ENCODE data around the gene MSI2. TPM values are rescaled to one million over a fixed set of nuclear protein-coding genes. Genes with fewer than 3 reads are reported as not detected.

MSI2 gene
- total RNA-seq, 1 experiment from 2014 or later = 174 TPM

DNA sequence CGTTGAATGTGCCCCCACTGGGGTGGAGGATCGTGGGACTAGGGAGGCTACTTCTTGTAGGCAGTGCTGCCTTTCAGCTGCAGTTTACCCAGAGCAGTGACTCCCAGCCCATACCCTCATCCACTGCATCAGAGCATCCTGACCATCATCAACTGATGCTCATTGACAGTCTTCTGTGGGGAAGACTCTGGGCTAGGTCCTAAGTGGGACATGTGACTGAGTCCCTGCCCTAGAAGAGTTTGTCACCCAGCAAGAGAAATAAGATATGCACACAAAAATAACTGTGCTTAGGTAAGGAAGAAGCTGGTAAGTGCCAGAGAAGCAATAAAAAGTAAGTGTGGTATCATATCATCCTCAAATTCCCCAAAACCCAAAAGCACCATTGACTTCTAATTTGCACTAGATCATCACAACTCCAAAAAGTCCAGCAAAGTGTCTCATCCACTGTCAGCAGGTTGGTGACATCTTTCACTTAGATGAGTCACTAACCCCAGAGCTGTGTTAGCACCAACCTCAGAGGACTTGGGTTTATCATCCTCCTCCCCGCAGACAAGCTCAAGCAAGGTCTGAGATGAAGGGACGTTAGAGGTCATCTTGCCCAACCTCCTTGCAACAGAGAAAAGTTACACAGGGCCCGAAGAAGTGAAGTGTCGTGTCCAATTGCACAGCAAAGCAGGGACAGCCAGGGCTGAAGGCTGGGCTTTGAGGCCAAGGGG lies 389.8 kb downstream of the MSI2 start:
- ChIA-PET CTCF (interaction anchor here (1.0 kb wide), 1 partner anchor 26 kb away, joined by 3 read pairs; no protein-coding TSS in a partner anchor), POLR2A (interaction anchor here (0.6 kb wide), 1 partner anchor 99 kb away, joined by 3 read pairs; no protein-coding TSS in a partner anchor)
- no TSS peak for BruUV-seq (replicated peaks)
- intact Hi-C loops (cut with micrococcal nuclease; ENCODE audit: unreplicated experiment) = no loop called here
- H3K4me1 Mint-ChIP-seq (ENCODE audit: low read depth, unreplicated experiment) = no peaks in the 10 kb centered on the region
- H3K9me3 ChIP-seq = no peaks in the 10 kb centered on the region
- no peak overlapping the region for H3K27ac Mint-ChIP-seq (ENCODE audit: unreplicated experiment)
- no peaks in the 10 kb centered on the region for H3K27me3 Mint-ChIP-seq (ENCODE audit: insufficient read depth, unreplicated experiment)
- no peak overlapping the region for H3K4me3 Mint-ChIP-seq (ENCODE audit: unreplicated experiment)
- peaks cover 13% of the 10 kb centered on the region for H3K36me3 Mint-ChIP-seq (ENCODE audit: insufficient read depth, unreplicated experiment)
- no peak for TF ChIP-seq CTCF (IDR thresholded peaks at IDR 0.05; ENCODE audit: insufficient read depth in 1 of 2, low read depth in 1 of 2, low read length in 1 of 2, severe bottlenecking in 1 of 2, unreplicated experiment in 1 of 2)
- no peaks in the 10 kb centered on the region for H3K36me3 ChIP-seq (ENCODE audit: control insufficient read depth, insufficient read depth, low read length)
- no peaks in the 10 kb centered on the region for H3K9me3 Mint-ChIP-seq (ENCODE audit: unreplicated experiment)
- no peaks in the 10 kb centered on the region for H3K27me3 ChIP-seq (replicated peaks; ENCODE audit: control insufficient read depth, insufficient read depth, low read length)
- DNase-seq = no peak
- H3K4me1 ChIP-seq = no peaks in the 10 kb centered on the region
- no peak overlapping the region for H3K4me3 ChIP-seq (ENCODE audit: low read depth, low read length)

DNA sequence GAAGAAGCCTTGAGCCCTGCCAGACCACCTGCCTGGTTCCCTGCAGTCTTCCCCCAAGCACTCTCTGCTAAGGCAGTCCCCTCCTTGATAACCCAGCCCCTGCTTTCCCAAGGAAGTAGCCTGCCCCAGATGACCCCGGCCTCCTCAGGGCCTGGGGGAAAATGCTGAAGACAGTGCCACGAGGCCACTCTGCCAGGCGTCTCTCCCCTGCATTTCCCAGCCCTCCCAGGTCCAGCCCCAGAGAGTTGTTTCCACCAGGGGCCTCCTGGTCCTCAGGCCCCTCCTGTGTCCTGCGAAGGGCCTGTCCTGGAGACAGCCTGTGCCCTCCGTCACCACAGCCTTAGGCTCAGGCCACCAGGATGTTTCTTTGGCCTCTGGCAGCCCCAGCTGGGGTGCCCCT lies 392.4 kb downstream of the MSI2 start:
- Mint-ChIP-seq H3K4me3 (ENCODE audit: unreplicated experiment) (no peak overlapping the region), H3K4me1 (ENCODE audit: low read depth, unreplicated experiment) (no peaks in the 10 kb centered on the region), H3K27ac (ENCODE audit: unreplicated experiment) (no peak overlapping the region), H3K36me3 (ENCODE audit: insufficient read depth, unreplicated experiment) (peaks cover 8% of the 10 kb centered on the region), H3K9me3 (ENCODE audit: unreplicated experiment) (no peaks in the 10 kb centered on the region), H3K27me3 (ENCODE audit: insufficient read depth, unreplicated experiment) (no peaks in the 10 kb centered on the region)
- Histone ChIP-seq H3K4me3 (ENCODE audit: low read depth, low read length) (no peak overlapping the region), H3K4me1 (no peaks in the 10 kb centered on the region), H3K36me3 (ENCODE audit: control insufficient read depth, insufficient read depth, low read length) (no peaks in the 10 kb centered on the region), H3K27me3 (replicated peaks; ENCODE audit: control insufficient read depth, insufficient read depth, low read length) (no peaks in the 10 kb centered on the region), H3K9me3 (no peaks in the 10 kb centered on the region)
- intact Hi-C loops (cut with micrococcal nuclease; ENCODE audit: unreplicated experiment) = no loop called here
- no peak for DNase-seq
- POLR2A ChIA-PET = no interaction called here
- CTCF ChIA-PET = no interaction called here
- no TSS peak for BruUV-seq (replicated peaks)
- no peak for TF ChIP-seq CTCF (IDR thresholded peaks at IDR 0.05; ENCODE audit: insufficient read depth in 1 of 2, low read depth in 1 of 2, low read length in 1 of 2, severe bottlenecking in 1 of 2, unreplicated experiment in 1 of 2)

DNA sequence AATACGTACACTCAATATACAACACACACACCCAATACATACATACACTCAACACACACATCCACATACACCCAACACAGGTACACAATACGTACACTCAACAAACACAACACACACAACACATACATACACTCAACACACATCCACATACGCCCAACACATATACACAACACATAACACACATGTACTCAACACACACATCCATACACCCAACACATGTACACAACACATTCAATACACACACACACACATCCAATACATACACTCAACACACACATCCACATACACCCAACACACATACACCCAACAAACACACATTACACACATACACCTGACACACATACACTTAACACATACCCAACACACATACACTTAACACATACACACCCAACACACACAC lies 392.9 kb downstream of the MSI2 start:
- Mint-ChIP-seq H3K36me3 (ENCODE audit: insufficient read depth, unreplicated experiment) (peaks cover 3% of the 10 kb centered on the region), H3K27ac (ENCODE audit: unreplicated experiment) (no peak overlapping the region), H3K9me3 (ENCODE audit: unreplicated experiment) (no peaks in the 10 kb centered on the region), H3K27me3 (ENCODE audit: insufficient read depth, unreplicated experiment) (no peaks in the 10 kb centered on the region), H3K4me3 (ENCODE audit: unreplicated experiment) (no peak overlapping the region), H3K4me1 (ENCODE audit: low read depth, unreplicated experiment) (no peaks in the 10 kb centered on the region)
- no peak for TF ChIP-seq CTCF (IDR thresholded peaks at IDR 0.05; ENCODE audit: insufficient read depth in 1 of 2, low read depth in 1 of 2, low read length in 1 of 2, severe bottlenecking in 1 of 2, unreplicated experiment in 1 of 2)
- ChIA-PET POLR2A (no interaction called here), CTCF (no interaction called here)
- no peaks in the 10 kb centered on the region for H3K27me3 ChIP-seq (replicated peaks; ENCODE audit: control insufficient read depth, insufficient read depth, low read length)
- H3K9me3 ChIP-seq = no peaks in the 10 kb centered on the region
- H3K4me1 ChIP-seq = no peaks in the 10 kb centered on the region
- no TSS peak for BruUV-seq (replicated peaks)
- H3K4me3 ChIP-seq (ENCODE audit: low read depth, low read length) = no peak overlapping the region
- DNase-seq = no peak
- intact Hi-C loops (cut with micrococcal nuclease; ENCODE audit: unreplicated experiment) = no loop called here
- H3K36me3 ChIP-seq (ENCODE audit: control insufficient read depth, insufficient read depth, low read length) = no peaks in the 10 kb centered on the region
